Glomerular visceral epithelial cell (primary cell): ENCODE data around the gene FAM53A.
"Not testable (repeated sequence)": the region's sequence is repeated elsewhere in the genome, so short reads cannot be mapped to it uniquely, and the experiment has no call there.

Experiments
- DNase-seq: peaks from one replicate; pipeline ENCODE4 v3.0.0-alpha.2; 2016; ENCODE audit errors: extremely low spot score

FAM53A gene

DNA sequence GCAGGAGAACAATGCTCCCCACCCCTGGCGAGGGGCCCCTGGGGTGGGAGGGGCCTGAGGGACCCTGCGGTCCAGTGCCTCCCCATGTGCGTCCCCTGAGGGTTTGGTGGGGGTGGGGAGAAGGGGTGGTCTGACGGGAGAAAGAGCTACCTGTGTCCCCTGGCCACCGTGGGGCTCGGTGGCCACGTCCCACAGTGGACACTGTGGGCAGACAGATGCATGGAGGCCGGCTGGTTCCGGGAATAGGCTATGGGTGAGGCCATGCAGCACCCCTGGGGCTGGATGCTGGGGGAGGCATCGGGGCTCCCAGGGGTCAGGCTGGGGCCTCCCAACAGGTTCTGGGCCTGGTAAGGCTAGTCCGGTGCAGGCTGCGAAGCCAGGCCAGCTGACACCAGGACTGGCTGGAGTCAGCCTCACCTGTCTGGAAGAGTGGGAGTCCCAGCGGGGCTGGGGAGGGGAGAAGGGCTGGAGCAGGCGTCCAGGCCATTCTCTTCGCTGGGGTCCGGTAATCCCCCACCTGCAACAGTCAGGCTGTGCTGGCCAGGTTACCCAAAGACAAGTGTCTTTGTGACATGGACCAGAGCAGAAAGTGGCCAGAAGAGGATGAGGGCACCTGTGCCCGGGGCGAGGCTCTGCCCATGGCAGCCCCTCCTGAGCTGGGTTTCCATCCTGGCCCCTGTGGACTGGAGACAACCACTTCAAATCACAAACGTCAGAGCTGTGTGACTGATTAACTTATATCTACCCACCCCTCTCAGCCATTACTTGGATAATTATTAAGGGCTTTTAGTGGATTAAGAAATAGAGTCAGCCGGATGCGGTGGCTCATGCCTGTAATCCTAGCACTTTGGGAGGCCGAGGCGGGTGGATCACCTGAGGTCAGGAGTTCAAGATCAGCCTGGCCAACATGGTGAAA, 1.4 kb upstream of the FAM53A start:
- DNase-seq: peak; percentile 70

DNA sequence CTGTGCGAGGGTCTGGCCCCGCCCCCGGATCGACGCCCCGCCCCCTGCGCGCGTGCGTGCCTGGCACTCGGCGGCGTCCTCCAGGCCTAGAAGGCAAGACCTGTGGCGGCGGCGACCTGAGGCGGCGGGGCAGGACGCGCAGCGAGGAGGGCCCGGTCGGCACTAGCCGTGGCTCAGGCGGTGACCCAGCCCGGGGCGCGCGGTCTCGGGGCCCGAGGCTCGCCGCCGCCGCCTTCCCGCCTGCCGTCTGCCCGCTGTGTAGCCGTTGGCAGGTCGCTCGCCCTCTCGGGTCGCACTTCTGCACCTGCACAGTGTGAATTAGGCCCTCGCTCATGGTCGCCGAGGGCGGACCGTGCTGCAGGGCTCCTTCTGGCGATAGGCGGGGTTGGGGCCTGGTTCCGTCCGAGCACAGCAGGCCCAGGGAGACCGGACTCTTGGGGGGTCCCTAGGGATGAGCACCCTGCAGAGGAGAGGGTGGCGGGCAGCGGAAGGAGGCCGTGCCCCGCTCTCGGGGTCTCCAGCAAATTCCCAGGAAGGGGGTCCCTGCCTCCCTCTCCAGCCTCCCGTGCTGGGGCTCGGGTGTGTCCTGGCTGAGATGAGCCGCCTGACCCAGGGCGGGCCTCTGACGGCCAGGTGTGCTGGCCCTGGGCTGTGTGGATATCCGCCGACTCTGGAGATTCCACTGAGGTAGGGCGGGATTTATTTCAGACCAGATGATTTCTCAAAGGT, 557 bp upstream of the FAM53A start:
- no peak for DNase-seq

DNA sequence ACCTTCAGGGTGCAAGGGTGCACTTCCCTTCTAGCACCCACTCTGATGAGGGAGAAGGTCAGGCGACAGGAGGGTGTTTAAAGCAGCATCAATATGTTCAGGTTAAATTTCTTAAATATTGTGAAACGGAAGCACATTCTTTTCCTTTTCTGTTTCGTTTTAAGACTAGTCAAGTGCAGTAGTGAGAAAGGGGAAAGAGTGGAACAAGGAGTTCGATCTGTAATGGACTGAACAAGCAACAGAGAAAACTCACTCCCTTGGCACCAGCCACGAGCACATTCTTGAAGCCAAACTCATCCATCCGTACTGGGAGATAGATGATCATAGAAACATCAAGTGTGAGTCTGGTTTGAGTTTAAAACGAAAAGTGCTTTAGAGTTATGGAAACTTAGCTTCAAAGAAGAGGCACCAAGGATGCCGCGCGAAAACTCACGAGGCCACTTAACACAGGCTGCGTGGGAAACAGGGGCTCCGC, 815 bp downstream of the FAM53A start:
- peak; percentile 60 for DNase-seq

DNA sequence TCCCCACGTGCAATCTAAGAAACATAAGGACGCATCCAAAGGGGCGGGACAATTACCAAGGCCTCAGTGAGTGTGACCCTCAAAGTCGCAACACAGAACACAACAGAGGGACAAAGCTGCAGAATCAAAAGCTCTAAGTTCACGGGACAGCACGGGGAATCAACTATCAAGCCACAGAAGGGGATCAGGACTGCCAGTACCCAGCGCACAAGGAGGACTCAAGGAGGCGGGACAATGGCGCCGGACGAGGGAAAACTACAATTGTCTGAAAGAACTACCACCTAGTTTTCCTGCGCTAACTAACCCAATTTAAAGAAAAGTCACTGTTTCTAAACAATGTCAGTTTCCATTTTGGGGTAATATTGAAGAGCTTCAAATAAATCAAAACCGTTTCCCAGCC, 1.3 kb downstream of the FAM53A start:
- DNase-seq: no peak

DNA sequence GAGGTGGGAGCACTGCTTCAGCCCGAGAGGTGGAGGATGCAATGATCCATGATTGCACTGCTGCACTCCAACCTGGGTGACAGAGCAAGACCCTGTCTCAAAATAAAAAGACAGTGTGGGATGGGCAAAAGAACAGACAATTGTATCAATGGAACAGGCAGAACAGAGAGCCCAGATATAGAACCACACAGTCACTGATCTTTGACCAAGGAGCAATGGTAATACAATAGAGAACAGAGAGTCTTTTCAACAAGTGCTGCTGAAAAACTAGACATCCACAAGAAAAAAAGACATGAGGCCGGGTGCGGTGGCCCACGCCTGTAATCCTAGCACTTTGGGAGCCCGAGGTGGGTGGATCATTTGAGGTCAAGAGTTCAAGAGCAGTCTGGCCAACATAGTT, 5.9 kb downstream of the FAM53A start:
- no peak for DNase-seq

DNA sequence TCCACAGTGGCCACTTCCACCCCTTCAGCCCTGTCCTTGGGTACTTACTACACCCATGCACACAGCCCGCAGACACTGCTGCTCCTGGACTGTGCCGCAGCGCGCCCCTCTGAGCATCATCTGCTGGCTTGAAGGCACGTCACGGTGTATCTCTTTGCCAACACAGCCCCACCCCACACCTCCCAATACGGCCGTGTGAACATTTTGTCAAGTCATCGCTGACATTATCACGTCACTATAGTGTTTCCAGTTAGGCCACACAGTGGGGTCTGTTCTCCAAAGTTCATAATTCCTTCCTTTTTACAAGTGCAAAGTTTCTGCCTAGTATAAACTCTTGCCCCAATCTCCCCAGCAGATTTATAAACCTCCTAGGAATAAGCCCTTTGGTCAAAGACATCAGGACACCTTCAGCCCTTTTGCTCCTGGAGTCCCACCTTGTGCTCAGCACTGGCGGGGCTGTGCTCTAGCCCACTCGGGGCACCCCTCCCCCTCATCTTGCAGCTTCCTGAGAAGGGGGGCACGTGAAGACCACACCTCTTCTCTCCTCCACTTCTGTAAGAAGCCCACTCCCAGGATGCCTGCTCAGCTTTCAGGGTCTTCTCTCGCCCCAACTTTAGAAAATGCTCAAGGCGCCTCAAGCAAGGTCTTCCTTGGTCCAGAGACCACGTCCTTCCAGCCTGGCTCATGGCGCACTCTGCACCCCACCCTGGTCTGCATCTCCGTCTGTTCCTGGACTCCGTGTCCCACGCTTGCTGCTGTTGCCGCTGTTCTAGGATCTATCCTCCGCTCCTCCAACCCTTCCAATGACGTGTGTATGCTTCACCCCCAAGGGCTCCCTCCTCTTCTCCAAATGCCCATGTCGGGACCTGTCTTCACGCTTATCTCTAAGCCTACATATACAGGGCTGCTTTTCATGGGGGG, 7.2 kb downstream of the FAM53A start:
- DNase-seq: no peak

DNA sequence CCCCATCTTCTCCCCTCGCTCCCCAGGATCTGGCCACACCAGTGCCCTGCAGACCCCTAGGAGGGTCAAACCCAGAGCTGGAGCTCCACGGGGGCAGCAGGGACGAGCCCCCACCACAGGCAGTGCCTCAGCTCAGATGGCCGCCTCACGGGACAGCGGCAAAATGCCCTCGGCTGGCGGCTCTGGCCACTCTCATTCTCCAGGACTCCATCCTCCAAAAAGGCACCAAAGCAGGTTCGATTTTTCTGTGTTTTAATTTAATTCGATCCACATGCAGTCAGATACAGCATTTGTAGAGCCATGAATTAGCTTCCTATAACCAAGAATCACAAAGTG, 8.3 kb downstream of the FAM53A start:
- no peak for DNase-seq

DNA sequence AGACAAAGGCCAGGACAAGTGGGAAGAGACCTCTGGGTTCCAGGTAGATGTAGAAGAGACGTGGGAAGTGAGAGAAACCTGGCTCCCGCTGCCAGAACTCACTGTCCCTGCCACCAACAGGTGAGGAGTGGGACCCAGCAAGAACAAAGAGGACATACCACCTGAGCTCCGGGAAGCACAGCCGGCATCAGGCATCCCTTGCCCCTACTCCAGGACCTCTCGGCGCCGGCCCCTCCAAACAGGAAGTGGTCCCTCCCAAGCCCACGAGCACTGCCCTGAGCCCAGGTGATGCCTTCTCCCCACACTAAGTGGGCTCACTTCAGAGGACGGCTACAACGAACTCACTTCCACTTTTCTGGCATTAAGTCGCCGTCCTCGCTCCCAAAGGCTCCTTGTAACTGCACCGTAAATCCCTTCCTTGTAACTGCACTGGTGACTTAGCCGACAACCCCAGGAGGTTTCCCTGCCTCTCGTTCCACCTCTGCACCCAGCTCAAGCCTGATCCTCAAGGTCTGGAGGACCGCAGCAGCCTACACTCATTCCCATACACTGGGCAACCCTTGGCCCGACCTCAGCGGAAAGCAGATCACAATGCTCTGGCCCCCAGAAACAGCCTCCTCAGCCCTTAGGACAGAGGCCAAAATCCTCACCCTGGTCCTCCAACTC, 8.8 kb downstream of the FAM53A start:
- no peak for DNase-seq

DNA sequence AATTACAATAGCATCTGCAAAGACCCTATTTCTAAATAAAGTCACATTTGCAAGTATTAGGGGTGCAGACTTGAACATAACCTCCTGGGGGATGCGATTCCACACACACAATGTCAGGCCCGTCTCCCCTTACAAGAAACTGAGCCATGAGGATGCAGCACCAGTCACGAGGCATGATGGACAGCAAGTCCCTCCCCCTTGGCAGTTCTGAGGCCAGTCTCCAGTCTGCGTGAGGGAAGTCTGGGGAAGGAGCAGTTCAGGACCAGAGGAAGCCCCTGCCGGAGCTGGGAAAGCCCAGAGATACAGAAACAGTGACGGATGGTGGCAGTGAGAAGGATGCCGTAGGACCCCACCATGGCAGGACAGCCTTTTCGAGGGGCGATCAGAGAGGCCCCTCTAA, 9.4 kb downstream of the FAM53A start:
- no peak for DNase-seq

DNA sequence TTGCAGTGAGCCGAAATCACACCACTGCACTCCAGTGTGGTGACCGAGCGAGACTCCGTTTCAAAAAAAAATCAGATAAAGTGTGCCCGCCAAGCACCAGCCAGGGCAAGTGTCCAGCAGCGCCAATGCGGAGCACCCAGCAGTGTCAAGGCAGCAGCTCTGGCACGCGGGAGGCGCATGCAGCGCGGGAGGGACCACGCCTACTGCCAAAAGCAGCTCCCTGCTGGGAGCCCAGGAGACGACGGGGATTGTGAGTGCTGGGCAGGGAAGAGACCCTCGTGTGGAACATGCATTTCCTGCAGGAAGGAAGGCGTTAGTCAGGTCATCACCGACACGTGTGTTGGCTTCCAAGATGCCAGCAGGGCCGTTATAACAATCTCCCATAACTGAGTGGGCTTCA, 10.4 kb downstream of the FAM53A start:
- DNase-seq: no peak

DNA sequence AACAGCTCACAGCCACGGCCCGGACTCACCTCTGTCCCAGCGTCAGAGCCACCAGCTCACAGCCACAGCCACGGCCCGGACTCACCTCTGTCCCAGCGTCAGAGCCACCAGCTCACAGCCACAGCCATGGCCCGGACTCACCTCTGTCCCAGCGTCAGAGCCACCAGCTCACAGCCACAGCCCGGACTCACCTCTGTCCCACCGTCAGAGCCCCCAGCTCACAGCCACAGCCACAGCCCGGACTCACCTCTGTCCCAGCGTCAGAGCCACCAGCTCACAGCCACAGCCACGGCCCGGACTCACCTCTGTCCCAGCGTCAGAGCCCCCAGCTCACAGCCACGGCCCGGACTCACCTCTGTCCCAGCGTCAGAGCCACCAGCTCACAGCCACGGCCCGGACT, 13.1 kb downstream of the FAM53A start:
- DNase-seq: not testable (repeated sequence)

DNA sequence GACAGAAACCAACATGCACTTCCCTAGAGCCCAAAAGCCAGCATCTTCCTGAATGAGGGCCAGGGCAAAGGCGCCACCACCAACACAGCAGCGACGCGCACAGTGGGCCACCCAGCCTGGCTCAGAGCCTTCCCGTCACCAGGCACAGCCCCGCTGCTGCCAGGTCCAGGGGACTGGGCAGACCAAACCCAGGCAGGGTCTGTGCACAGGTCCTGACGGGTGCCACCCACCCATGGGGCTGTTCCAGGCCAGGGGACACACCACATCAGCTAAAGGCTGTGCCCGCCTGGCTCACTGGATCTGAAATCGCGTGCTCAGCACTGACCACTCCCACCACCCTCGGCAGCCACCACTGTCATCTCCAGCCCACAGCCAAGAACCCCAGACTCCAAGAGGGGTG, 13.8 kb downstream of the FAM53A start:
- DNase-seq: no peak

DNA sequence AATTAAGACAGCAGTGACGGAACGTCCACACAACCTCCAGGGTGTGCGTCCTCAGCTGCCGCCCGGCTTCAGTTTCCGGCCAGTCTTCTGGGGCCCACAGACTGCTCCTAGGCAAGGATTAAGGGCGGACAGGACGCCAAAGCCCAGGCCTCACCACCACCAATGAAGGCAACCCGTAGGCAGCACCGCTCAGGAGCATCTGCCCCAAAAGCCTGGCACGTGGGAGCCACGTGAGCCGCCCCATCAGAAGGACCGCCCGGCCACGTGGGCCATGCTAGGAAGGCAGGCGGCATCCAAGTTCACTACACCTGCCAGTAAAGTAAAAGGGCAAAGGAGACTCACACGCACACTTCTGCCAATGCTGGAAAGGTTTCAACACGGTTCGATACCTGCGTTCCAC, 14.3 kb downstream of the FAM53A start:
- no peak for DNase-seq

DNA sequence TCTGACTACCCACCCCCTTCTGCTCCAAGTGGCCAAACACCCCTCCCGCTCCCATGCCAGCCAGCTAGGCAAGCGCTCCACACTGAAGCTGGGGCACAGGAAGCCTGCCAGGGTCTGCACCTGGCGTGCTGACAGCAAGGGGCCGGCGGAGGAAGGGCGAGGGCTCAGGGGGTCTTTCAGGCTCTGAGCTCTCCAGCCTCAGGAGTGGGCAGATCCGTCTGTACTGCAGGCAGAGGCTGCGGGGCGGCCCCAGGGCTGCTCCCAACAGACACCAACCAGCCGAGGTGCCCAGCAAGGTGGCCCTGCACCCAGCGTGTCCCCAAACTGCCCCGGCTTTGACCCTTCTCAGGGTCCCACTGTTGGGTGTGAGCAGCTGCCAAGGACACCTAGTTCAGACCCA, 14.8 kb downstream of the FAM53A start:
- DNase-seq: no peak

DNA sequence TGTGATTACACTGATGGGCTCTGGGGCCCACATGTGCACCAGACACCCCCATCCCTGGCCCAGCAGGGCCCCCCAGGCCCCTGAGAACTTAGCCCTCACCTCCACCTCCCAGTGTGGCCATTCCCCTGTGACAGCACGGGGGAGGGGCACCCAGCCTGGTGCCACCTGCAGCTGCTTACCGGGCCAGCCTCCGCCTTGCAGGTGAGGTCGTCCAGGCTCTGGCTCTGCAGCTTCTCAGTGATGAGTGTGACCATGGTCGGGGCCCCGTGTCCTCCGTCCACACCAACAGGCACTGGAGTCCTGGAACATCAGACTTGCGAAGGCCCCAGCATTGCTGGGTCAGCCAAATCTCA, 15.6 kb downstream of the FAM53A start:
- no peak for DNase-seq

DNA sequence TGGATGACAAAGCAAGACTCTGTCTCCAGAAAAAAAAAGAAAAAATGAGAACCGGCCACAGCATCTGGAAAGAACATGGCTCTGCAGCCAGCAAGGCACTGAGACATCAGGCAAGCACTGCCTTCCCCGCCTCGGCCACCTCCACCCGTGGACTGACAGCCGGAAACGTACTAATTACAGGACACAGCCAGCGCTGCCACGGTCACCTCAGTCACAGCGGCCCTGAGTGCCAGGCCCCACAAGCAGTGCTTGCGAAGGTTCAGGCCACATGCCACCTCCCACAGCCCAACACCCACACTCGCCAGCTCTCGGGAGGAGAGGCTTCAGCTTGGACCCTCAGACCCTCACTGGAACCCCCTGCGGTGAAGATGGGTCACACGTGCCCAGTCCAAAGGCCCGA, 16.8 kb downstream of the FAM53A start:
- no peak for DNase-seq

DNA sequence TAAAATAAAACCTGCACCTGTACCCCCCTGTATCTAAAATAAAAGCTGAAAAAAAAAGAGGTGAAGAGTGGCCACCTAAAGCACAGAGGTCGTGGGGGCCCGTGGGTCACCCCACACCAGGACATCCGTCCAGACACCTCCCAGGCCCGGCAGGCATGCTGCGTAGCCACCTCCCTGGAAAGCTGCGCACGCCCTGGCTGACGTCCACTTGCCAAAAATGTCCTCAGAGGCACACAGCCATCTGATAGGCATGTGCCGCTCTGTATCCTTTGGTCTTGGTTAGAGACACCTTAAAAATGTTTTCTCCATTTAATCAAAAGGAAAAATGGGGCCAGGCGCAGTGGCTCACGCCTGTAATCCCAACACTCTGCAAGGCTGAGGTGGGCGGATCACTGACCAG, 17.7 kb downstream of the FAM53A start:
- DNase-seq: no peak

DNA sequence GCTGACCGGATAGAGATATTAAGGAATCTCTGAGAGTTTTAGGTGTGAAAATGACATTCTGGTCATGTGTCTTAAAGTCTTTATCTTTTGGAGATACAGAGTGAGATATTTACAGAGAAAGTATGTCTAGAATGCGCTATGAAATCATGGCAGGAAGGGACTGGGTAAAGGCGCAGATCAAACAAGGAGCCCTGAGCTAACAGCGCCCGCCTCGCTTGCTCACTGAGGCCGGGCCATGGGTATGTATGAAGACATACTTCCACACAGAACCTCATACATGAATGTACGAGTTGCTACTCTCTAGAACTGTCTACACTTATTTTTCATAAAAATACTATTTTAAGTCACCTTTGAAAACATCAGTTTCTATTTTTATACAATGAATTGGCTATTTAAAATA, 20.0 kb downstream of the FAM53A start:
- DNase-seq: no peak

DNA sequence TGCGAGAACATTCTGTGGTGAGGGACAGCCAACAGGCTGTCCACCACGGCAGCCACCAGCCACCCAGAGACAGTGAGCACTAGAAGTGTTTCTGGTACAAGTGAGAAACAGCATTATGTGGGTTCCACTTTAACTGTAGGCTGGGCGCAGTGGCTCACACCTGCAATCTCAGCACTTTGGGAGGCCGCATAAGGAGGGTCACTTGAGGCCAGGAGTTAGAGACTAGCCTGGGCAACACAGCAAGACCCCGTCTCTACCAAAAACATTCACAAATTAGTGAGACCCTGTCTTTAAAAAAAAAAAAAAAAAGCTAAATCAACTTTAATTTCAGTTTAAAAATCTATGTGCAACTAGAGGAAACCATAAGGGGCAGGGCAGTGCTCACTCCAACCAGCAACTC, 20.6 kb downstream of the FAM53A start:
- no peak for DNase-seq

DNA sequence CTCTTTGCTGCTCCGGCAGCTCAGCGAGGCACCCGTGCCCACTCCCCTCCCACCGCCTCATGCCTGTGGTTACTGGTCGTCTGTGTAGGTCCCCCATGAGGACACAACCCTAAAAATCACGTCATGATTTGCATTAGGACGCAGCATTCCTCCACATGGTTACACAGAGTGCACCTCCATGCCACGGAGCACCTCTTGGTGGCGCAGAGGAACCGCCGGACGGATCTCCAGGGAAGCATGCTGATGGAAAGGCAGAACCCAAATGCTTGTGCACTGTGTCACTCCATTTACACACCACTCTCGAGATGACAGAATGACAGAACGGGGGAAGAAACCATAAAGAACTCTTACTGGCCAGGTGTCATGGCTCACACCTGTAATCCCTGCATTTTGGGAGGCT, 22.4 kb downstream of the FAM53A start:
- DNase-seq: no peak

DNA sequence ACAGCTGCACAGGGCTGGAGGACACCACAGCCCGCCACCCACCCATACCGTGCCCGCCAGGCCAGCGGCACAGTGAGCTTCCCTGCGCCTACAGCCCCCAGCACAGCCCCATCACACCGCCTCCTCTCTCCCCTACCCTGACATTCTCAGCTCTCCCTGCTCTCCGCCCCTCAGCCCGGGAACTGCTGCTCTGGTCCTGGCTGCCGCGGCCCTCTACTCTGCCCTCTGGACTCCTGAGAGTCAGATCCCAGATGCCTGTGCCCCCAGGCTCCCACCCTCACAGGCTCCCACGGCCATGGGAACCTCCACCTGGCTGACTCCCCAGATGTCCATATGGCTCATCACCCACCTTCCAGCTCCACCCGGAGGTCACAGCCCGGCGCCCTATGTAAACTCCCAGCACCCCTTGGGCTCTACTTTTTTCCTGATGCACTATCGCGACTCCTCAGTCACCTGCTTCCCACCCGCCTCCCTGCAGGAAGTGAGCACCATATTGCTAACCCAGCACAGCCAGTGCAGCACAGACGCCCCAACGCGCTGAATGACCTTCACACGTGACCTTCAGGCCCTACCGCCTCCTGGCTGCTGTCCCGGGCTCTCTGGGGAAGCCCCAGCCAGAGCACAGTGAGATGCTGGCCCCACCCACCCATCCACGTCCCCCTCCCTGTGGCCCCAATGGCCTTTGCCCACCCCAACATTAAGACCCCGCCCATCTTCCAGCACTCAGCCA, 23.0 kb downstream of the FAM53A start:
- DNase-seq: no peak
